Measurements from ENCODE around the gene SORCS2. TPM values are rescaled to one million over a fixed set of nuclear protein-coding genes. Genes with fewer than 3 reads are reported as not detected.
A peak's percentile ranks its signal among the peaks of the same experiment; 100 is the strongest.

The SORCS2 gene
- total RNA-seq, 4 donors from 2014 or later: 0.07 to 1.2 (median 0.11) TPM

DNA sequence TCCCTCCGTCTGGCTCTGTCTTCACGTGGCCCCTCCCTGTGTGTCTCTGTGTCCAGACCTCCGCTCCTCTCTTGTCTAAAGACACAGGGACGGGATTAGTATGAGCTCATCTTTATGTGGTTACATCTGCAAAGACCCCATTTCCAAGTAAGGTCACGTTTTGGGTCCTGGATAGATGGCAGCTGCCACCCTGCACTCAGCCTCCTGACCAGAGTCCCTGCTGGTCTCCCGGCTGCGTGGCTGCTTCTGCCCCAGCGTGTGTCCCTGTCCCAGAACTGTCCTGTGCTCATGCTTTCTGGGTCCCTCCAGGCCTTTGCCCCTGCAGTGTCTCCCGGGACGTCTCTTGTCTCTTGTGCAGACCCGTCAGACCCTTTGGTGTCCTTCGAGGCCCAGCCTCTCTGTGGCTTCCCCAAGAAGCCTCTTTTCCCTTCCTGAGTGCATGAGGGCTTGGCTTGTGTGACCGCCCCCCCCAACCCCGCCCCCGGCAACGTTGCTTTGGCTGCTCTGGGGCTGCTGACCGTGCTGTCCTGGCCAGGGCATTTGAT is 135.1 kb downstream of the SORCS2 start:
- H3K4me1 ChIP-seq: peaks cover 0 to 3% of the 10 kb centered on the region in 2 donors
- no peak for ATAC-seq
- in situ Hi-C loops (cut with MboI; ENCODE audit: low sequenced_read_pairs in 4 of 4) (no loop called here), intact Hi-C loops (cut with DNase I; ENCODE audit: low total_unique reads) (no loop called here)
- TF ChIP-seq POLR2A (IDR thresholded peaks at IDR 0.05): no peak
- TF ChIP-seq, protein P1, sequence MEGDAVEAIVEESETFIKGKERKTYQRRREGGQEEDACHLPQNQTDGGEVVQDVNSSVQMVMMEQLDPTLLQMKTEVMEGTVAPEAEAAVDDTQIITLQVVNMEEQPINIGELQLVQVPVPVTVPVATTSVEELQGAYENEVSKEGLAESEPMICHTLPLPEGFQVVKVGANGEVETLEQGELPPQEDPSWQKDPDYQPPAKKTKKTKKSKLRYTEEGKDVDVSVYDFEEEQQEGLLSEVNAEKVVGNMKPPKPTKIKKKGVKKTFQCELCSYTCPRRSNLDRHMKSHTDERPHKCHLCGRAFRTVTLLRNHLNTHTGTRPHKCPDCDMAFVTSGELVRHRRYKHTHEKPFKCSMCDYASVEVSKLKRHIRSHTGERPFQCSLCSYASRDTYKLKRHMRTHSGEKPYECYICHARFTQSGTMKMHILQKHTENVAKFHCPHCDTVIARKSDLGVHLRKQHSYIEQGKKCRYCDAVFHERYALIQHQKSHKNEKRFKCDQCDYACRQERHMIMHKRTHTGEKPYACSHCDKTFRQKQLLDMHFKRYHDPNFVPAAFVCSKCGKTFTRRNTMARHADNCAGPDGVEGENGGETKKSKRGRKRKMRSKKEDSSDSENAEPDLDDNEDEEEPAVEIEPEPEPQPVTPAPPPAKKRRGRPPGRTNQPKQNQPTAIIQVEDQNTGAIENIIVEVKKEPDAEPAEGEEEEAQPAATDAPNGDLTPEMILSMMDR (IDR thresholded peaks at IDR 0.05 in 4 of 5, conservative IDR thresholded peaks at IDR 0.05 in 1 of 5): no peak
- peaks cover 0 to 8% (median 6%) of the 10 kb centered on the region in 3 donors for H3K27me3 ChIP-seq
- no peak overlapping the region for H3K4me3 ChIP-seq
- no peaks in the 10 kb centered on the region for H3K36me3 ChIP-seq
- DNase-seq: no peak
- H3K27ac ChIP-seq: no peak overlapping the region
- H3K9me3 ChIP-seq: no peaks in the 10 kb centered on the region

DNA sequence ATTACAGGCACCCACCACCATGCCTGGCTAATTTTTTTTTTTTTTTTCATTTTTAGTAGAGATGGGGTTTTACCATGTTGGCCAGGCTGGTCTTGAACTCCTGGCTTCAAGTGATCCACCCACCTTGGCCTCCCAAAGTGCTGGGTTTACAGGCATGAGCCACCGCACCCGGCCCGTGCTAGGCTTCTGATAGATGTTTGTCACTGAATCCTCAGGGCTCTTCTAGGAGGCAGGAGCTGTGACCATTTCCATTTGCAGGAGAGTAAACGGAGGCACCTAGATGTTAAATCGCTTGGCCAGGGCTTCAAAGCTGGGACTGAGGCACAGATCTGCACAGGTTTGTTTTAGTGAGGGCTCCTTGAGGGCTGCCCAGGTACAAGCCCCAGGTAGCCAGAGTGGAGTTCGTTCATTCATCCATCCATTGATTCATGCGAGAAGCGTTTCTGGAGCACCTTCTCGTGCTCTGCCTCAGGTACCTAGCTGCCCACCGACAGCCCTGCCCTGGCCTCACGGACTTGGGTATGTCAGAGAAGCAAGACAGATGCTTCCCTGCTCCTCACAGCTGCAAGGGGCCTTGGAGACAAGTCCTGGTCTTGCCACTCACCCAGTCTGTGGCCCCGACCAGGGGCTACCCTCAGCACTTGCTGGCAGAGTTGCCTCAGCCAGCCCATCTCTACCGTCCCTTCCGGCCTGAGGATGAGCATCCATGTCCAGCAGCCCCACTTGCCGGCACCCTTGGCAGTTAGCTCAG is 136.0 kb downstream of the SORCS2 start:
- ATAC-seq (no peak), DNase-seq (no peak)
- Histone ChIP-seq H3K27ac (no peak overlapping the region), H3K4me1 (peaks cover 0 to 3% of the 10 kb centered on the region in 2 donors), H3K9me3 (no peaks in the 10 kb centered on the region), H3K27me3 (peaks cover 0 to 6% (median 0%) of the 10 kb centered on the region in 3 donors), H3K36me3 (no peaks in the 10 kb centered on the region), H3K4me3 (no peak overlapping the region)
- intact Hi-C loops (cut with DNase I; ENCODE audit: low total_unique reads) (no loop called here), in situ Hi-C loops (cut with MboI; ENCODE audit: low sequenced_read_pairs in 4 of 4) (no loop called here)
- TF ChIP-seq, protein P1 (IDR thresholded peaks at IDR 0.05 in 4 of 5, conservative IDR thresholded peaks at IDR 0.05 in 1 of 5): no peak
- TF ChIP-seq POLR2A (IDR thresholded peaks at IDR 0.05): no peak

GRCh38 chr4:7328913-7329638 is 136.7 kb downstream of the SORCS2 start:
- no peaks in the 10 kb centered on the region for H3K9me3 ChIP-seq
- DNase-seq: peak in 1 of 2 donors; percentile 36
- ATAC-seq: peak; percentile 39 to 42
- H3K27ac ChIP-seq: no peak overlapping the region
- no peak overlapping the region for H3K4me3 ChIP-seq
- peaks cover 0 to 6% (median 0%) of the 10 kb centered on the region in 3 donors for H3K27me3 ChIP-seq
- intact Hi-C loops (cut with DNase I; ENCODE audit: low total_unique reads) (no loop called here), in situ Hi-C loops (cut with MboI; ENCODE audit: low sequenced_read_pairs in 4 of 4) (no loop called here)
- no peaks in the 10 kb centered on the region for H3K36me3 ChIP-seq
- TF ChIP-seq, protein P1 (IDR thresholded peaks at IDR 0.05 in 4 of 5, conservative IDR thresholded peaks at IDR 0.05 in 1 of 5): no peak
- H3K4me1 ChIP-seq: peaks cover 0 to 3% of the 10 kb centered on the region in 2 donors

- DNase-seq (no peak), ATAC-seq (no peak)
- intact Hi-C loops (cut with DNase I; ENCODE audit: low total_unique reads): no loop called here
- H3K4me1 ChIP-seq: peaks cover 0 to 3% of the 10 kb centered on the region in 2 donors
- no peak overlapping the region for H3K4me3 ChIP-seq
- in situ Hi-C loops (cut with MboI; ENCODE audit: low sequenced_read_pairs in 4 of 4): no loop called here
- no peak for TF ChIP-seq POLR2A (IDR thresholded peaks at IDR 0.05)
- TF ChIP-seq, protein P1 (IDR thresholded peaks at IDR 0.05 in 4 of 5, conservative IDR thresholded peaks at IDR 0.05 in 1 of 5): no peak
- H3K27ac ChIP-seq: no peak overlapping the region
- H3K9me3 ChIP-seq: no peaks in the 10 kb centered on the region
- no peaks in the 10 kb centered on the region for H3K36me3 ChIP-seq
- H3K27me3 ChIP-seq: peaks cover 0 to 6% (median 0%) of the 10 kb centered on the region in 3 donors
Observed at GRCh38 chr4:7330031-7330596, 137.8 kb downstream of the SORCS2 start.

Measured in gastrocnemius medialis (tissue), 4 donors.